Measurements from ENCODE around the gene CYBC1.
"Not testable (repeated sequence)": the region's sequence is repeated elsewhere in the genome, so short reads cannot be mapped to it uniquely, and the experiment has no call there.

CYBC1 gene

DNA sequence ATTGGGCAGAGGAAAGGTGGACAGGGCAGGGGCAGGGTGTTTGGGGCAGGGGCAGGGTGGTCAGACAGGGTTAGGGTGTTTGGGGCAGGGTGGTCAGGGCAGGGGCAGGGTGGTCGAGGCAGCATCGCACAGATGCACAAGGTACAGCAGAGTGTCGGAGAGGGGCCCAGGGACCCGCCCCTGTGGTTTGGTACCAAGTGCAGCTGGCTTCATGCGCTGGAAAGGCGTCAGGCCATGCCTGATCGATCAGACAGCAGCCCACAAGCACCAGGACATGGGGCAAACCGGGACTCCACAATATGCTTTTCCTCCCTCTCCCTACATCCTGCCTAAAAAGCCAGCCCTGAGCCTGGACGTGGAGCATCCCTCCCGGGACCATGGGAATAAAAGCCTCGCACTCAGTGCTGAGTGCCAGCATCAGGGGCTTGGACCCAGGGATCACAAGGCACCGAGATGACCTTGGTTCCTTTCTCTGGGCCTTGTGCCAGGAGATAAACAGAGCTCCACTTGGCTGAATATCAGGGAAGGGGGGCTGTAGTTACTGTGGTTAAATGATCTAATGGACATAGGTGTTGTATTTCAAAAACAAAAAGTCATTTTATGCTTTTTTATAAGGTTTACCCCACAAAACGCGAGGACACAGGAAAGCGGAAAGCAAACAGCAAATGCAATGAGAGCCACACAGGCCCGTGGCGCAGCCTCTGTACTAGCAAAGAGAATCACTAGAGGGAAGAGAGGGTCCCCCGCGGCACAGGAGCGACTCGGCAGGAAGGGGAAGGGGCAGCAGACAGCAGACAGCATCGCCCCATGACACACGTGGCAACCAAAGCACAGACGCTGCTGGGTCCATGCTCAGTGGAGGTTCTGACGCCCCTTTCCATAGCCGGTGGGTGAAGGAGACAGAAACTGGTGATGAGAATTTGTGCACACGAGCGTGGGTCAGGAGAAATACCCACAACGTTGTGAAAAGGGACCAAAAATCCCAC lies 37.7 kb downstream of the CYBC1 start:
- H3K9me2 ChIP-seq (ENCODE audit: low read depth, low read length) = no peaks in the 10 kb centered on the region
- no peaks in the 10 kb centered on the region for H4K20me1 ChIP-seq (ENCODE audit: insufficient read depth, low read length)
- H3K36me3 ChIP-seq (ENCODE audit: insufficient read depth, low read length) = peaks cover 10% of the 10 kb centered on the region
- TF ChIP-seq EZH2 (IDR thresholded peaks at IDR 0.05; ENCODE audit: borderline replicate concordance, low read length) = no peak
- TF ChIP-seq, protein P1, sequence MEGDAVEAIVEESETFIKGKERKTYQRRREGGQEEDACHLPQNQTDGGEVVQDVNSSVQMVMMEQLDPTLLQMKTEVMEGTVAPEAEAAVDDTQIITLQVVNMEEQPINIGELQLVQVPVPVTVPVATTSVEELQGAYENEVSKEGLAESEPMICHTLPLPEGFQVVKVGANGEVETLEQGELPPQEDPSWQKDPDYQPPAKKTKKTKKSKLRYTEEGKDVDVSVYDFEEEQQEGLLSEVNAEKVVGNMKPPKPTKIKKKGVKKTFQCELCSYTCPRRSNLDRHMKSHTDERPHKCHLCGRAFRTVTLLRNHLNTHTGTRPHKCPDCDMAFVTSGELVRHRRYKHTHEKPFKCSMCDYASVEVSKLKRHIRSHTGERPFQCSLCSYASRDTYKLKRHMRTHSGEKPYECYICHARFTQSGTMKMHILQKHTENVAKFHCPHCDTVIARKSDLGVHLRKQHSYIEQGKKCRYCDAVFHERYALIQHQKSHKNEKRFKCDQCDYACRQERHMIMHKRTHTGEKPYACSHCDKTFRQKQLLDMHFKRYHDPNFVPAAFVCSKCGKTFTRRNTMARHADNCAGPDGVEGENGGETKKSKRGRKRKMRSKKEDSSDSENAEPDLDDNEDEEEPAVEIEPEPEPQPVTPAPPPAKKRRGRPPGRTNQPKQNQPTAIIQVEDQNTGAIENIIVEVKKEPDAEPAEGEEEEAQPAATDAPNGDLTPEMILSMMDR (IDR thresholded peaks at IDR 0.05; ENCODE audit: low read length) = no peak
- H3F3A ChIP-seq (ENCODE audit: insufficient read depth, low read length) = no peaks in the 10 kb centered on the region
- no peaks in the 10 kb centered on the region for H3K79me2 ChIP-seq (ENCODE audit: insufficient read depth, low read length)
- no peak overlapping the region for H2AFZ ChIP-seq (ENCODE audit: low read length)
- peaks cover 4% of the 10 kb centered on the region for H3K4me1 ChIP-seq (ENCODE audit: insufficient read depth, low read length, severe bottlenecking)
- H3K4me3 ChIP-seq (ENCODE audit: low read depth, low read length, poor library complexity, severe bottlenecking) = no peak overlapping the region
- H3K9me3 ChIP-seq (ENCODE audit: low read length) = no peaks in the 10 kb centered on the region
- no peak overlapping the region for H3K9ac ChIP-seq (ENCODE audit: low read length)
- no peak overlapping the region for H3K27ac ChIP-seq (ENCODE audit: low read depth, low read length, poor library complexity, severe bottlenecking)
- no peaks in the 10 kb centered on the region for H3K27me3 ChIP-seq (ENCODE audit: insufficient read depth, low read length)
- no peak overlapping the region for H3K4me2 ChIP-seq (ENCODE audit: low read length)

DNA sequence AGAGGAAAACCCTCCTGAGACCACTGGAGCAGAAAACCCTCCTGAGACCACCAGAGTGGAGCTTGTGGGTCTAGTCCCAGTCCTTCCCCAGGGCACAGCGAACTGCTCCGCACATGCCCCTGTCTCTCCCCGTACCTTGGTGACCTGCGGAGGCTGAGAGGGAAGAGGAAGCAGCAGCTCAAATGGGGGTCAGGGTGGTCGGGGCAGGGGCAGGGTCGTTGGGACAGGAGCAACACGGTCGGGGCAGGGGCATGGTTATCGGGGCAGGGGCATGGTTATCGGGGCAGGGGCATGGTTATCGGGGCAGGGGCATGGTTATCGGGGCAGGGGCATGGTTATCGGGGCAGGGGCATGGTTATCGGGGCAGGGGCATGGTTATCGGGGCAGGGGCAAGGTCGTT lies 38.5 kb downstream of the CYBC1 start:
- H3F3A ChIP-seq (ENCODE audit: insufficient read depth, low read length); H3K36me3 ChIP-seq (ENCODE audit: insufficient read depth, low read length); H3K4me2 ChIP-seq (ENCODE audit: low read length); H3K79me2 ChIP-seq (ENCODE audit: insufficient read depth, low read length); H3K27me3 ChIP-seq (ENCODE audit: insufficient read depth, low read length); H3K4me3 ChIP-seq (ENCODE audit: low read depth, low read length, poor library complexity, severe bottlenecking); H3K4me1 ChIP-seq (ENCODE audit: insufficient read depth, low read length, severe bottlenecking); H3K9me2 ChIP-seq (ENCODE audit: low read depth, low read length); H4K20me1 ChIP-seq (ENCODE audit: insufficient read depth, low read length); H2AFZ ChIP-seq (ENCODE audit: low read length); H3K9ac ChIP-seq (ENCODE audit: low read length); H3K27ac ChIP-seq (ENCODE audit: low read depth, low read length, poor library complexity, severe bottlenecking); H3K9me3 ChIP-seq (ENCODE audit: low read length): not testable (repeated sequence)

DNA sequence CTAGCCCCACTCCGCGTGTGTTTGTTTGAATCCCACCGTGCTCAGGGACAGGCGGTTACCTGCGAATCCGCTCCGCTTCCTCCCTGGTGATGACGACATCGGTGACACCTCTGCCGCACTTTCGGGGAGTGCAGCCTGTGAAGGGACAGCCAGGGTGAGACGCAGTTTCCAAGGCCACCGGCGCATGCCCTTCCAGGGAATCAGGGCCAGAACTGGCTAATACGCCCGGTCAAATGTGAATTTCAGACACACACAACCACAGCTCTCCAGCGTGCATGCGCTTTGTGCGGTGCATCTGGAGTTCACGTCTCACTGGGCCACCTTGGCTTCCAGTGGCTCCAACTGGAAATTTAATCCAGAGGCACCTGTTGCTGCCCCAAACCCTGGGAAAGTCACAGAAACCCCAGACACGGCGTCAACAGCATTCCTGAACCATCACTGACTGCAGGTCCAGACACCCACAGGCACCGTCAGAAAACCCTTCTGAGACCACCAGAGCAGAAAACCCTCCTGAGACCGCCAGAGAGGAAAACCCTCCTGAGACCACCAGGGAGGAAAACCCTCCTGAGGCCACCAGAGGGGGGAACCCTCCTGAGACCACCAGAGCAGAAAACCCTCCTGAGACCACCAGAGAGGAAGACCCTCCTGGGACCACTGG lies 39.0 kb downstream of the CYBC1 start:
- Histone ChIP-seq H3K79me2 (ENCODE audit: insufficient read depth, low read length) (no peaks in the 10 kb centered on the region), H3K9ac (ENCODE audit: low read length) (no peak overlapping the region), H3K27me3 (ENCODE audit: insufficient read depth, low read length) (no peaks in the 10 kb centered on the region), H3F3A (ENCODE audit: insufficient read depth, low read length) (no peaks in the 10 kb centered on the region), H3K4me2 (ENCODE audit: low read length) (no peak overlapping the region), H3K9me3 (ENCODE audit: low read length) (no peaks in the 10 kb centered on the region), H3K4me3 (ENCODE audit: low read depth, low read length, poor library complexity, severe bottlenecking) (no peak overlapping the region), H4K20me1 (ENCODE audit: insufficient read depth, low read length) (no peaks in the 10 kb centered on the region), H3K36me3 (ENCODE audit: insufficient read depth, low read length) (peaks cover 10% of the 10 kb centered on the region), H2AFZ (ENCODE audit: low read length) (no peak overlapping the region), H3K4me1 (ENCODE audit: insufficient read depth, low read length, severe bottlenecking) (no peaks in the 10 kb centered on the region), H3K9me2 (ENCODE audit: low read depth, low read length) (no peaks in the 10 kb centered on the region), H3K27ac (ENCODE audit: low read depth, low read length, poor library complexity, severe bottlenecking) (no peak overlapping the region)
- TF ChIP-seq, protein P1 (IDR thresholded peaks at IDR 0.05; ENCODE audit: low read length) = no peak
- TF ChIP-seq EZH2 (IDR thresholded peaks at IDR 0.05; ENCODE audit: borderline replicate concordance, low read length) = no peak

Data from OCI-LY1 (cell line).